NCI-H2107 treated with DMSO at 0.1 percent for 48 hours (cell line): ENCODE data around the gene AMIGO3.
"Not testable (repeated sequence)": the region's sequence is repeated elsewhere in the genome, so short reads cannot be mapped to it uniquely, and the experiment has no call there.

ENCODE experiments used
- DNase-seq: peaks from one replicate; lab custom pipeline; 2025; ENCODE audit not compliant: unreplicated experiment; lab: John Stamatoyannopoulos, UW

Gene AMIGO3

GRCh38 chr3:49689908-49690624 lies 29.4 kb downstream of the AMIGO3 start:
- not testable (repeated sequence) for DNase-seq

- DNase-seq: no peak
Observed at GRCh38 chr3:49689046-49689907, 30.2 kb downstream of the AMIGO3 start, which contains the start of the genes MST1 and RNF123. MST1 (minus strand) TSS chr3:49689474; CDS start chr3:49688691, 783 bp downstream. RNF123 (plus strand) TSS chr3:49689557; CDS start chr3:49691166, 1,609 bp downstream.

GRCh38 chr3:49688338-49689045 lies 31.0 kb downstream of the AMIGO3 start:
- not testable (repeated sequence) for DNase-seq

GRCh38 chr3:49687424-49687795 lies 32.1 kb downstream of the AMIGO3 start:
- not testable (repeated sequence) for DNase-seq

GRCh38 chr3:49686769-49687423 lies 32.6 kb downstream of the AMIGO3 start:
- not testable (repeated sequence) for DNase-seq

- not testable (repeated sequence) for DNase-seq
Observed at GRCh38 chr3:49686346-49686745, 33.1 kb downstream of the AMIGO3 start.

- not testable (repeated sequence) for DNase-seq
Observed at GRCh38 chr3:49685846-49686245, 33.6 kb downstream of the AMIGO3 start.

GRCh38 chr3:49685103-49685502 lies 34.4 kb downstream of the AMIGO3 start:
- not testable (repeated sequence) for DNase-seq

- DNase-seq: not testable (repeated sequence)
Observed at GRCh38 chr3:49684453-49684852, 35.0 kb downstream of the AMIGO3 start.

- no peak for DNase-seq
Observed at GRCh38 chr3:49683162-49683561, 36.3 kb downstream of the AMIGO3 start.

GRCh38 chr3:49681543-49681942 lies 37.9 kb downstream of the AMIGO3 start:
- no peak for DNase-seq

- no peak for DNase-seq
Observed at GRCh38 chr3:49681232-49681522, 38.3 kb downstream of the AMIGO3 start.

- DNase-seq: no peak
Observed at GRCh38 chr3:49680493-49681231, 38.8 kb downstream of the AMIGO3 start.

- DNase-seq: no peak
Observed at GRCh38 chr3:49675912-49676311, 43.6 kb downstream of the AMIGO3 start.

GRCh38 chr3:49674497-49674983 lies 44.9 kb downstream of the AMIGO3 start:
- no peak for DNase-seq

GRCh38 chr3:49673715-49674496 lies 45.6 kb downstream of the AMIGO3 start, which contains the start of gene APEH:
APEH (plus strand) TSS chr3:49674351; CDS start chr3:49674402, 51 bp downstream.
- no peak for DNase-seq

GRCh38 chr3:49673121-49673714 lies 46.3 kb downstream of the AMIGO3 start:
- no peak for DNase-seq

GRCh38 chr3:49671291-49672288 lies 47.9 kb downstream of the AMIGO3 start:
- no peak for DNase-seq
